Endothelial cell of umbilical vein (primary cell): ENCODE measurements around the gene USPL1. TPM values are rescaled to one million over a fixed set of nuclear protein-coding genes. Genes with fewer than 3 reads are reported as not detected.

Source experiments
- BruUV-seq: library from RNA; stranded (reverse); fragments of 400-500 nt; replicated peaks from 2 replicates; lab custom pipeline; 2021; lab: Mats Ljungman, UMichigan
- CTCF ChIA-PET: fragments of 300-600, 350-600 bp; sonication (Branson Sonifier 250); formaldehyde crosslinking; loops from one replicate; lab custom pipeline; 2021; ENCODE audit warnings: antibody characterized with exemption, inconsistent platforms; lab: Charles Lee
- POLR2A ChIA-PET: fragments of 300-600, 350-600 bp; sonication (Branson Sonifier 250); formaldehyde crosslinking; loops from one replicate; lab custom pipeline; 2021; ENCODE audit warnings: antibody characterized with exemption, inconsistent platforms; lab: Charles Lee
- DNase-seq: peaks from one replicate; pipeline ENCODE4 v3.0.0-alpha.2; 2011; ENCODE audit warnings: low read depth, low spot score
- FAIRE-seq: peaks from 2 replicates; lab custom pipeline; 2011; peaks lifted over from hg19 to GRCh38; lab: Jason Lieb, UNC
- H2AFZ ChIP-seq: 2 replicates; pipeline ENCODE4 v1.6.0; 2012; ENCODE audit warnings: low read depth, low read length, control low read depth, inconsistent platforms
- H3K27ac ChIP-seq: 2 replicates; pipeline ENCODE4 v1.5.1; 2011; ENCODE audit warnings: low read depth, mild to moderate bottlenecking, control low read depth, low read length, moderate library complexity; ENCODE audit not compliant: insufficient read depth
- H3K27me3 ChIP-seq, 2 experiments: 2 replicates each; pipeline versions ENCODE4 v1.6.0 to v1.6.1; 2011; ENCODE audit warnings: low read length in 2 of 2, mixed read lengths in 1 of 2; ENCODE audit not compliant: control insufficient read depth in 2 of 2, insufficient read depth in 2 of 2
- H3K36me3 ChIP-seq, 2 experiments: 2 replicates in 1 of 2; 3 replicates in 1 of 2; pipeline ENCODE4 v1.5.1; 2011; ENCODE audit warnings: low read length in 2 of 2, mild to moderate bottlenecking in 1 of 2, moderate library complexity in 1 of 2; ENCODE audit not compliant: control insufficient read depth in 2 of 2, insufficient read depth in 2 of 2; ENCODE audit errors: extremely low read depth in 1 of 2
- H3K4me1 ChIP-seq: 3 replicates; pipeline ENCODE4 v1.5.1; 2011; ENCODE audit warnings: mild to moderate bottlenecking, low read length; ENCODE audit not compliant: control insufficient read depth, insufficient read depth; ENCODE audit errors: extremely low read depth
- H3K4me2 ChIP-seq: 2 replicates; pipeline ENCODE4 v1.6.1; 2011; ENCODE audit warnings: low read length, control low read depth, mixed read lengths; ENCODE audit not compliant: insufficient read depth
- H3K4me3 ChIP-seq, 3 experiments: fragments of 200-600 bp in 1 of 3; sonication (generic), shearing (Covaris generic) in 1 of 3; replicated peaks in 1 of 3; 2 replicates each; pipeline ENCODE4 v1.5.1; 2011 to 2016; ENCODE audit warnings: control low read depth in 3 of 3, low read length in 3 of 3, mild to moderate bottlenecking in 2 of 3, inconsistent platforms in 1 of 3, low read depth in 1 of 3, moderate library complexity in 1 of 3; ENCODE audit not compliant: insufficient read depth in 1 of 3
- H3K79me2 ChIP-seq: 2 replicates; pipeline ENCODE4 v1.6.0; 2012; ENCODE audit warnings: low read length, inconsistent platforms; ENCODE audit not compliant: control insufficient read depth, insufficient read depth
- H3K9ac ChIP-seq: replicated peaks from 2 replicates; pipeline ENCODE3; 2011; ENCODE audit warnings: low read length, control low read depth; ENCODE audit not compliant: insufficient read depth; ENCODE audit errors: extremely low read depth
- H3K9me1 ChIP-seq: replicated peaks from 3 replicates; pipeline ENCODE4 v1.6.0; 2011; ENCODE audit warnings: mild to moderate bottlenecking, low read length; ENCODE audit not compliant: control insufficient read depth, insufficient read depth; ENCODE audit errors: extremely low read depth
- H3K9me3 ChIP-seq: replicated peaks from 2 replicates; pipeline ENCODE4 v1.5.1; 2012; ENCODE audit warnings: low read length, inconsistent platforms; ENCODE audit not compliant: control insufficient read depth, insufficient read depth
- H4K20me1 ChIP-seq: replicated peaks from 2 replicates; pipeline ENCODE3; 2011; ENCODE audit warnings: mild to moderate bottlenecking, low read length; ENCODE audit not compliant: control insufficient read depth, insufficient read depth; ENCODE audit errors: extremely low read depth
- FOS ChIP-seq: IDR thresholded peaks from 2 replicates; pipeline ENCODE4 v1.6.1; 2011; ENCODE audit warnings: mild to moderate bottlenecking, low read length, moderate library complexity, borderline replicate concordance; ENCODE audit not compliant: insufficient read depth
- GATA2 ChIP-seq: IDR thresholded peaks from 2 replicates; pipeline ENCODE4 v1.7.0; 2011; ENCODE audit warnings: low read depth, mild to moderate bottlenecking, moderate library complexity, mixed read lengths, low read length; ENCODE audit not compliant: insufficient read length, insufficient read depth
- JUN ChIP-seq: IDR thresholded peaks from 2 replicates; pipeline ENCODE4 v1.6.1; 2011; ENCODE audit warnings: borderline replicate concordance, low read depth; ENCODE audit not compliant: insufficient read length, insufficient read depth
- POLR2A ChIP-seq: IDR thresholded peaks from 2 replicates; pipeline ENCODE4 v1.6.1; 2012; ENCODE audit warnings: low read depth, mild to moderate bottlenecking, control low read depth, low read length
- POLR2AphosphoS5 ChIP-seq: IDR thresholded peaks from 2 replicates; pipeline ENCODE4 v1.6.1; 2012; ENCODE audit warnings: low read depth, mild to moderate bottlenecking, control low read depth, low read length, moderate library complexity; ENCODE audit not compliant: insufficient read depth
- dilution Hi-C: fragments of 300-500 bp; cut with MboI; formaldehyde crosslinking; loops from one replicate; pipeline ENCODE4 v1.15.0; 2019; ENCODE audit warnings: low sequenced_read_pairs; ENCODE audit not compliant: extremely low pct_ligation_motif_present
- intact Hi-C: fragments of 100-400 bp; cut with micrococcal nuclease; formaldehyde crosslinking; loops from one replicate; pipeline ENCODE4 v1.10.0; 2022
- polyA plus RNA-seq, 4 experiments: library from polyadenylated mRNA; depleted of rRNA in 3 of 4; stranded (reverse) in 3 of 4; unstranded in 1 of 4; fragments of >200 nt; gene quantifications; 2 replicates each; pipeline versions ENCODE4 v1.2.1 to v1.2.3, GENCODE V29; 2011 to 2012; ENCODE audit warnings: missing spikeins in 1 of 4
- small RNA-seq: library from RNA; depleted of rRNA; stranded (forward); fragments of <200 nt; gene quantifications from one replicate; pipeline ENCODE3, GENCODE V24; 2012; ENCODE audit warnings: low replicate concordance, low read depth; ENCODE audit not compliant: insufficient read depth, insufficient read length
- total RNA-seq: library from RNA; stranded (reverse); gene quantifications from 2 replicates; pipeline ENCODE4 v1.2.3, GENCODE V29; 2021
- TF ChIP-seq, protein P1 (sequence below), 2 donors: IDR thresholded peaks; 1 replicate in 1 of 2; 2 replicates in 1 of 2; pipeline ENCODE4 v1.5.1; 2011; ENCODE audit warnings: low read length in 2 of 2, mild to moderate bottlenecking in 2 of 2, moderate library complexity in 2 of 2, control low read depth in 1 of 2, inconsistent platforms in 1 of 2, low read depth in 1 of 2; ENCODE audit not compliant: insufficient read depth in 1 of 2; ENCODE audit errors: extremely low read depth in 1 of 2
- TF ChIP-seq, protein P2 (sequence below): IDR thresholded peaks from 2 replicates; pipeline ENCODE4 v1.6.1; 2011; ENCODE audit not compliant: insufficient read depth, insufficient read length

Gene USPL1
- total and polyA plus RNA-seq, 2 donors (not counting 3 experiments of a cell fraction or from before 2014, with no cell fraction given) = 14.6 to 21.0 TPM

GRCh38 chr13:30708541-30708940 is 90.8 kb downstream of the USPL1 start:
- Histone ChIP-seq H3K9ac (peak overlapping the region; percentile 36), H3K4me2 (peak overlapping the region; percentile 74), H3K27me3 (no peaks in the 10 kb centered on the region), H3K9me3 (no peaks in the 10 kb centered on the region), H3K9me1 (no peaks in the 10 kb centered on the region), H4K20me1 (no peaks in the 10 kb centered on the region), H3K79me2 (no peaks in the 10 kb centered on the region), H3K36me3 (no peaks in the 10 kb centered on the region), H3K27ac (peak overlapping the region; percentile 74), H3K4me3 (no peak overlapping the region), H3K4me1 (peaks cover 25% of the 10 kb centered on the region), H2AFZ (peak overlapping the region; percentile 70)
- FAIRE-seq = peak; percentile 87
- DNase-seq = peak; percentile 89
- CTCF ChIA-PET = interaction anchor here (0.8 to 1.8 kb wide), 10 partner anchors 12 to 336 kb away, joined by 3 to 7 read pairs (median 4); no protein-coding TSS in a partner anchor
- dilution Hi-C loops (no loop called here), intact Hi-C loops (no loop called here)
- TF ChIP-seq GATA2 = peak; percentile 23
- TF ChIP-seq, protein P1, sequence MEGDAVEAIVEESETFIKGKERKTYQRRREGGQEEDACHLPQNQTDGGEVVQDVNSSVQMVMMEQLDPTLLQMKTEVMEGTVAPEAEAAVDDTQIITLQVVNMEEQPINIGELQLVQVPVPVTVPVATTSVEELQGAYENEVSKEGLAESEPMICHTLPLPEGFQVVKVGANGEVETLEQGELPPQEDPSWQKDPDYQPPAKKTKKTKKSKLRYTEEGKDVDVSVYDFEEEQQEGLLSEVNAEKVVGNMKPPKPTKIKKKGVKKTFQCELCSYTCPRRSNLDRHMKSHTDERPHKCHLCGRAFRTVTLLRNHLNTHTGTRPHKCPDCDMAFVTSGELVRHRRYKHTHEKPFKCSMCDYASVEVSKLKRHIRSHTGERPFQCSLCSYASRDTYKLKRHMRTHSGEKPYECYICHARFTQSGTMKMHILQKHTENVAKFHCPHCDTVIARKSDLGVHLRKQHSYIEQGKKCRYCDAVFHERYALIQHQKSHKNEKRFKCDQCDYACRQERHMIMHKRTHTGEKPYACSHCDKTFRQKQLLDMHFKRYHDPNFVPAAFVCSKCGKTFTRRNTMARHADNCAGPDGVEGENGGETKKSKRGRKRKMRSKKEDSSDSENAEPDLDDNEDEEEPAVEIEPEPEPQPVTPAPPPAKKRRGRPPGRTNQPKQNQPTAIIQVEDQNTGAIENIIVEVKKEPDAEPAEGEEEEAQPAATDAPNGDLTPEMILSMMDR (IDR thresholded peaks at IDR 0.05; ENCODE audit: extremely low read depth in 1 of 2, insufficient read depth in 1 of 2, low read depth in 1 of 2, low read length in 2 of 2) = no peak
- TF ChIP-seq POLR2A = no peak
- TF ChIP-seq, protein P2, sequence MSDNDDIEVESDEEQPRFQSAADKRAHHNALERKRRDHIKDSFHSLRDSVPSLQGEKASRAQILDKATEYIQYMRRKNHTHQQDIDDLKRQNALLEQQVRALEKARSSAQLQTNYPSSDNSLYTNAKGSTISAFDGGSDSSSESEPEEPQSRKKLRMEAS = no peak
- TF ChIP-seq POLR2AphosphoS5 = no peak
- TF ChIP-seq FOS = peak; percentile 52
- TF ChIP-seq JUN = peak; percentile 51
- BruUV-seq = no TSS peak
- POLR2A ChIA-PET = no interaction called here

Small RNA genes within 50 kb of the gene (small RNA-seq; reads per million reads assigned to genes)
- gene RF00017 = not detected

Other genes with a start within 250 kb of the USPL1 start
- gene UBE2L5, start 195.4 kb upstream of the USPL1 start, total RNA-seq = not detected in 2 replicates
- gene UBE2L5, start 195.4 kb upstream of the USPL1 start, polyA plus RNA-seq = not detected in 2 replicates
- 670 and 675 TPM in 2 replicates for gene HMGB1, start 152.0 kb upstream of the USPL1 start, total RNA-seq
- 50.1 and 111 TPM in 2 replicates for gene HMGB1, start 152.0 kb upstream of the USPL1 start, polyA plus RNA-seq
- gene ALOX5AP, start 117.6 kb downstream of the USPL1 start, total RNA-seq = 0.60 TPM in 1 of 2 replicates, not detected in the other
- gene ALOX5AP, start 117.6 kb downstream of the USPL1 start, polyA plus RNA-seq = 1.4 and 1.8 TPM in 2 replicates